HG02840 (cell line): ENCODE measurements around the gene GLB1L.
A peak's percentile ranks its signal among the peaks of the same experiment; 100 is the strongest.

ENCODE experiments used
- ATAC-seq: cut with Tn5 transposase; IDR thresholded peaks from one replicate; pipeline ENCODE4 v1.9.1; 2021; ENCODE audit warnings: mild to moderate bottlenecking, moderate library complexity, moderate number of reproducible peaks; ENCODE audit not compliant: unreplicated experiment, low FRiP score

The GLB1L gene

GRCh38 chr2:219253753-219254589, 8.7 kb upstream of the GLB1L start, which contains the start of gene TUBA4A:
Gene TUBA4A, minus strand, starts transcription at chr2:219253918. Its CDS starts 60 bp downstream, at chr2:219253858.
- peak; percentile 51 for ATAC-seq

- peak; percentile 8 for ATAC-seq
Measured at GRCh38 chr2:219252900-219253752, 7.9 kb upstream of the GLB1L start, which contains the start of gene TUBA4B. Gene TUBA4B, plus strand, starts transcription at chr2:219253243. Its CDS starts 165 bp downstream, at chr2:219253408.

GRCh38 chr2:219252570-219252899, 7.3 kb upstream of the GLB1L start:
- no peak for ATAC-seq

GRCh38 chr2:219252084-219252483, 6.8 kb upstream of the GLB1L start:
- ATAC-seq = no peak

GRCh38 chr2:219251656-219252055, 6.4 kb upstream of the GLB1L start:
- no peak for ATAC-seq

- ATAC-seq = no peak
Measured at GRCh38 chr2:219250049-219250781, 5.0 kb upstream of the GLB1L start.

DNA sequence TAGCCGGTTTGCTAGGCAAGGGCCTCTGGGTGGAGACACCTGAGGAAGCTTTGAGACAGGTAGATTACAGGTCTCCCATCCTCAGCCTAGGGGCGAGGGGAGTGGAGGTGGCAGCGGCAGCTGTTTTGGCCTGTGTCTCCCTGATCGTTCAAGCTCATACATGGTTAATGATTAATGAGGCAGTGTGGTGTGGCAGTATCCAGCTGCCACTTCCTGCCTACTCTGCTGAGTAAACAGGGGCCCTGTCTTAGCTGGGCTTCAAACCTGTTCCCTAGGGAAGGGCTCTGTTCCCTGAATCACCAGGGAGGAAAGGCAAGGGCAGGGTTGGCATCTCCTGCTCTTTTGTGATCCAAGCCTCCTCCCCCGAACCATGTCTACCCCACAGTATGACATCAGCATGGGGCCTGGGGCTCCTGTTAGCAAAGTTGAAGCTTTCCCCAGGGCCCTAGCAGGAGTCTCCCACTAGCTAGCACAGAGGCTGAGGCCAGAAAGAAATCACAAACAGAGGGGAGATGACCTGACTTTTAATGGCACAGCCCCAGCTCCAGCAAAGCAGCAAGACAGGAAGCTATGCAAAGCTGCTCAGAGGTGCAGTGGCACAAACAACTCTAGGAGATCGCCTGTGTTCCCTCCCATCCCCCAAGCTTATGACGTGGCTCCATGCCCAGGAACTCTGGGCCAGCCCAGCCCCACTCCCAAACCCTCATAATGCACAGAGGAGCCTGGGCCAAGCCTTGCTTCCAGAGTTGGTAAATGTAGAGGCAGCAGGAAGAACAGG, 4.1 kb upstream of the GLB1L start:
- peak; percentile 43 for ATAC-seq

DNA sequence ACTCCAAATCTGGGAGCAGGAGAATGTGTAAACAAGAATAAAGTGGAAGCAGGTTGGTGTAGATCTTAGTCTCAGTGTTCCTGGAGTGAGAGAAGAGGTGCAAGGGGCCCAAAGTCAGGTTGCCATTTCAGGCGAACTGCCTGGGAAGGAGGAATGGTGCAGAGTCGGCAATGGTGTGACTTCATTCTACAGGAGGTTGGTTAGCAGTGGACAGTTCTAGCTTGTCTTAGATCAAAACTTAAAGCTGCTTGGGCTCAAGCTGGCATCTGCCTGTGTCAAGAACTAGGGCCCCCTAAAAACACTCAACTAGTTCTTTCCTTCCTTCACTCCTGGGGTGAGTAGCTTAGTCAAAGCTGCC, 3.6 kb upstream of the GLB1L start:
- no peak for ATAC-seq

- ATAC-seq = no peak
Measured at GRCh38 chr2:219247678-219248642, 2.7 kb upstream of the GLB1L start.

GRCh38 chr2:219246559-219246958, 1.3 kb upstream of the GLB1L start:
- no peak for ATAC-seq

DNA sequence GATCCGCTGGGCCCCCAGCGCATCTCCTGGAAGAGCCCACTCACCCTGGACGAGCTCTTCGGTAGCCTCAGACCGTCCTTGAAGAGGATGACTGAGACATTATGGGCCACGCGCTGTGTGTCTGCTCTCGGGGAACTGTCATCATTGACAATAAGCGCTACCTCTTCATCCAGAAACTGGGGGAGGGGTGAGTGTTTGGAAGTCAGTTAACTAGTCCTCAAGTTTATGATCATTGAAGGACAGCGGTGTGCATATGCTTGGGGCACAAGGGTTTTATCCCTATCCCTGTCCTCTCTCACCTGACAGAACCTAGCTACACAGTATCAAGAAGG, 621 bp upstream of the GLB1L start:
- ATAC-seq = no peak

DNA sequence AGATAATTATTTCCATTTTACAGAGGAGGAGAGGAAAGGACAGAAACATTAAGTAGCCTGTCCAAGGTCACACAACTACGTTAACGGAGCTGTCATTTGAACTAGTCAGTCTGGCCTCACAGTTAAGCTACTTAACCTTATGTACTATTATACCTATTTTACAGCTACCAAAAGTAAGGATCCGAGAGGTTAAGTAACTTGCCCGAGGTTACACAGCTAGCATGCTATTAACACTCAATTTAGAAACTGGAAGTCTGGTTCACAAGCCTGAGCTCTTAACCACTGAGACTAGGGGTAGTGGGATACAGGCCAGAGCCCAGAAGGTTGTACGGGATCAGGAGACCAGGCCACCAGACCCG, 476 bp downstream of the GLB1L start:
- no peak for ATAC-seq

- no peak for ATAC-seq
Measured at GRCh38 chr2:219243291-219243761, 1.9 kb downstream of the GLB1L start.

GRCh38 chr2:219234331-219234730, 10.9 kb downstream of the GLB1L start:
- ATAC-seq = no peak

- ATAC-seq = peak; percentile 4
Measured at GRCh38 chr2:219230059-219230540, 15.1 kb downstream of the GLB1L start.

DNA sequence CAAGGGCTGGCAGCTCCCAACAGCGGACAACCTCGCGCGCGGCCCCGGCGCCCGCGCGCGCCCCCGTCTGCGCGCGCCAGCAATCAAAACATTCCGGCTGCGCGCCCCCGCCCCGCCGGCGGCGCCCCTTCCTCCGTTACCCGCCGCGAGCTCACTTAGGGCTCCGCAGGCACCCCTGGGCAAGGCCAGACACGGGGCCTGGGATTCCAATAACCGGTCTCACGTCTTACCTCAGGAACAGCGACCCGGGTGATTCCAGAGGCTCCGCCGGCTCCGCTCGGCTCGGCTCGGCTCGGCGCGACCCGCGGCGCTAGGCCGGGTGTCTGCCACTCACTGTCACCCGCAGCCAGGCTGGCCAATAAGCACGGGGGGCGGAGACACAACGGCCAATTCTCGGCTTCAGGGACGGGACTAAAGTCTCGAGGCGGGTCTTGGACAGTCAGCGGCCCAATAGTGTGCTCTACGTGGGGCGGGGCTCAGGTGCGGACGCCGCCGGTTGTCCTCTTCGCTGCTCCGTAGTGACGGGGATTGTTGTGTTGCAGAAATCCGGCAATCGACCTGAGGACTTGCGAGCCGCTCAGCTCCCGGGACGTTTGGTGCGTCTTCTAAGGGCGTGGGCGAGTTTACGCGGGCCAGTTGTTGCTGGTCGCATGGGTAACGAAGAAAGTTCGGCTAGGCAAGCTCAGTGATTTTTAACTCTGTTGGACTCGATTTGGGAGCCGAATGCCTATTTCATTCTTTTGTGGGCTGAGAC, 15.8 kb downstream of the GLB1L start, which contains the start of the genes ANKZF1 and ATG9A:
TSS of gene ANKZF1 (plus strand) at position 502 of the 754 bp plus-strand sequence. CDS start 452 bp downstream, outside the sequence.
TSS of gene ATG9A (minus strand) at position 332 of the 754 bp plus-strand sequence. CDS start 1,612 bp downstream, outside the sequence.
- ATAC-seq = peak; percentile 98

GRCh38 chr2:219228911-219229304, 16.3 kb downstream of the GLB1L start:
- peak; percentile 13 for ATAC-seq
